Activated T-helper 1 cell treated with anti-CD3 and anti-CD28 coated beads, Interleukin-12 subunit alpha, Interleukin-12 subunit beta, Interleukin-2, Interleukin-4 antibody, amounts not matched to agents 30 ng/mL and 10 ng/mL and 1 ng/mL, durations not matched to agents 14 hours and 24 hours and 36 hours (primary cell): ENCODE results near the gene SPIRE1. TPM values are rescaled to one million over a fixed set of nuclear protein-coding genes. Genes with fewer than 3 reads are reported as not detected.

ENCODE experiments used
- DNase-seq: peaks from one replicate; pipeline ENCODE4 v3.0.0; 2021; ENCODE audit warnings: low spot score
- H3K27ac Mint-ChIP-seq: one replicate; pipeline ENCODE4 v1.8.0; 2021; ENCODE audit warnings: mild to moderate bottlenecking, mixed read lengths
- H3K27me3 Mint-ChIP-seq: one replicate; pipeline ENCODE4 v1.8.0; 2022; ENCODE audit warnings: mild to moderate bottlenecking, moderate library complexity, mixed read lengths; ENCODE audit not compliant: insufficient read depth
- H3K36me3 Mint-ChIP-seq: one replicate; pipeline ENCODE4 v1.8.0; 2021; ENCODE audit warnings: low read depth, mixed read lengths
- H3K4me1 Mint-ChIP-seq: one replicate; pipeline ENCODE4 v1.8.0; 2021; ENCODE audit warnings: low read depth, mixed read lengths
- H3K4me3 Mint-ChIP-seq: one replicate; pipeline ENCODE4 v1.8.0; 2021; ENCODE audit warnings: mild to moderate bottlenecking, moderate library complexity, mixed read lengths
- H3K9me3 Mint-ChIP-seq: one replicate; pipeline ENCODE4 v1.8.0; 2021; ENCODE audit warnings: mixed read lengths
- intact Hi-C: fragments of 100-400 bp; cut with micrococcal nuclease; formaldehyde crosslinking; loops from one replicate; pipeline ENCODE4 v1.15.1; 2024
- total RNA-seq: library from RNA; stranded (reverse); gene quantifications from 2 replicates; pipeline ENCODE4 v1.2.3, GENCODE V29; 2022

The SPIRE1 gene
- total RNA-seq, 1 donor from 2014 or later = 8.8 TPM

GRCh38 chr18:12606592-12607315, 51.2 kb downstream of the SPIRE1 start:
- Mint-ChIP-seq H3K27me3 (peaks cover 4% of the 10 kb centered on the region), H3K4me1 (peaks cover 13% of the 10 kb centered on the region), H3K4me3 (no peak overlapping the region), H3K36me3 (no peaks in the 10 kb centered on the region), H3K9me3 (no peaks in the 10 kb centered on the region), H3K27ac (no peak overlapping the region)
- no peak for DNase-seq
- intact Hi-C loops = no loop called here

- no peak for DNase-seq
- H3K4me3 Mint-ChIP-seq = no peak overlapping the region
- intact Hi-C loops = no loop called here
- H3K27ac Mint-ChIP-seq = no peak overlapping the region
- no peaks in the 10 kb centered on the region for H3K36me3 Mint-ChIP-seq
- peaks cover 20% of the 10 kb centered on the region for H3K4me1 Mint-ChIP-seq
- H3K9me3 Mint-ChIP-seq = no peaks in the 10 kb centered on the region
- H3K27me3 Mint-ChIP-seq = peaks cover 2% of the 10 kb centered on the region
Measured at GRCh38 chr18:12604445-12605007, 53.4 kb downstream of the SPIRE1 start.

GRCh38 chr18:12599966-12600365, 57.9 kb downstream of the SPIRE1 start:
- peaks cover 26% of the 10 kb centered on the region for H3K4me1 Mint-ChIP-seq
- intact Hi-C loops = no loop called here
- H3K9me3 Mint-ChIP-seq = no peaks in the 10 kb centered on the region
- DNase-seq = no peak
- H3K36me3 Mint-ChIP-seq = no peaks in the 10 kb centered on the region
- no peak overlapping the region for H3K4me3 Mint-ChIP-seq
- no peak overlapping the region for H3K27ac Mint-ChIP-seq
- no peaks in the 10 kb centered on the region for H3K27me3 Mint-ChIP-seq

- DNase-seq = no peak
- Mint-ChIP-seq H3K4me1 (peaks cover 23% of the 10 kb centered on the region), H3K27me3 (no peaks in the 10 kb centered on the region), H3K9me3 (no peaks in the 10 kb centered on the region), H3K27ac (no peak overlapping the region), H3K4me3 (no peak overlapping the region), H3K36me3 (no peaks in the 10 kb centered on the region)
- intact Hi-C loops = no loop called here
Measured at GRCh38 chr18:12599543-12599942, 58.4 kb downstream of the SPIRE1 start.

- Mint-ChIP-seq H3K4me1 (peaks cover 23% of the 10 kb centered on the region), H3K27ac (no peak overlapping the region), H3K9me3 (no peaks in the 10 kb centered on the region), H3K27me3 (no peaks in the 10 kb centered on the region), H3K36me3 (no peaks in the 10 kb centered on the region), H3K4me3 (no peak overlapping the region)
- intact Hi-C loops = no loop called here
- DNase-seq = no peak
Measured at GRCh38 chr18:12598181-12598930, 59.6 kb downstream of the SPIRE1 start.

- no peak overlapping the region for H3K27ac Mint-ChIP-seq
- no peak overlapping the region for H3K4me3 Mint-ChIP-seq
- H3K36me3 Mint-ChIP-seq = no peaks in the 10 kb centered on the region
- intact Hi-C loops = no loop called here
- no peaks in the 10 kb centered on the region for H3K9me3 Mint-ChIP-seq
- H3K4me1 Mint-ChIP-seq = peaks cover 23% of the 10 kb centered on the region
- no peak for DNase-seq
- no peaks in the 10 kb centered on the region for H3K27me3 Mint-ChIP-seq
Measured at GRCh38 chr18:12597760-12598159, 60.1 kb downstream of the SPIRE1 start.

GRCh38 chr18:12595571-12596255, 62.2 kb downstream of the SPIRE1 start:
- no peaks in the 10 kb centered on the region for H3K27me3 Mint-ChIP-seq
- intact Hi-C loops = no loop called here
- H3K4me3 Mint-ChIP-seq = no peak overlapping the region
- H3K27ac Mint-ChIP-seq = no peak overlapping the region
- no peaks in the 10 kb centered on the region for H3K36me3 Mint-ChIP-seq
- no peak for DNase-seq
- H3K4me1 Mint-ChIP-seq = peaks cover 9% of the 10 kb centered on the region
- no peaks in the 10 kb centered on the region for H3K9me3 Mint-ChIP-seq

- no peak overlapping the region for H3K4me3 Mint-ChIP-seq
- intact Hi-C loops = no loop called here
- H3K9me3 Mint-ChIP-seq = no peaks in the 10 kb centered on the region
- H3K4me1 Mint-ChIP-seq = peaks cover 6% of the 10 kb centered on the region
- H3K27me3 Mint-ChIP-seq = no peaks in the 10 kb centered on the region
- no peak for DNase-seq
- H3K27ac Mint-ChIP-seq = no peak overlapping the region
- no peaks in the 10 kb centered on the region for H3K36me3 Mint-ChIP-seq
Measured at GRCh38 chr18:12593866-12594265, 64.0 kb downstream of the SPIRE1 start.

- Mint-ChIP-seq H3K36me3 (no peaks in the 10 kb centered on the region), H3K27ac (no peak overlapping the region), H3K27me3 (no peaks in the 10 kb centered on the region), H3K4me3 (no peak overlapping the region), H3K4me1 (peaks cover 6% of the 10 kb centered on the region), H3K9me3 (no peaks in the 10 kb centered on the region)
- no peak for DNase-seq
- intact Hi-C loops = no loop called here
Measured at GRCh38 chr18:12592597-12593127, 65.2 kb downstream of the SPIRE1 start.

GRCh38 chr18:12589448-12589847, 68.5 kb downstream of the SPIRE1 start:
- Mint-ChIP-seq H3K27ac (no peak overlapping the region), H3K4me1 (no peaks in the 10 kb centered on the region), H3K36me3 (no peaks in the 10 kb centered on the region), H3K27me3 (peaks cover 5% of the 10 kb centered on the region), H3K9me3 (no peaks in the 10 kb centered on the region), H3K4me3 (no peak overlapping the region)
- DNase-seq = no peak
- intact Hi-C loops = no loop called here

- Mint-ChIP-seq H3K4me3 (no peak overlapping the region), H3K9me3 (no peaks in the 10 kb centered on the region), H3K27me3 (peaks cover 8% of the 10 kb centered on the region), H3K27ac (no peak overlapping the region), H3K4me1 (no peaks in the 10 kb centered on the region), H3K36me3 (no peaks in the 10 kb centered on the region)
- no peak for DNase-seq
- intact Hi-C loops = no loop called here
Measured at GRCh38 chr18:12586956-12587355, 71.0 kb downstream of the SPIRE1 start.

GRCh38 chr18:12585218-12585617, 72.7 kb downstream of the SPIRE1 start:
- intact Hi-C loops = no loop called here
- H3K9me3 Mint-ChIP-seq = no peaks in the 10 kb centered on the region

More at GRCh38 chr18:12585218-12585617, 72.7 kb downstream of the SPIRE1 start:
- H3K4me1 Mint-ChIP-seq = no peaks in the 10 kb centered on the region
- H3K27me3 Mint-ChIP-seq = peaks cover 8% of the 10 kb centered on the region
- no peak for DNase-seq
- no peak overlapping the region for H3K27ac Mint-ChIP-seq
- H3K36me3 Mint-ChIP-seq = no peaks in the 10 kb centered on the region
- H3K4me3 Mint-ChIP-seq = no peak overlapping the region
